ENCODE measurements around the gene YIPF4. TPM values are rescaled to one million over a fixed set of nuclear protein-coding genes. Genes with fewer than 3 reads are reported as not detected.
"Not testable (repeated sequence)": the region's sequence is repeated elsewhere in the genome, so short reads cannot be mapped to it uniquely, and the experiment has no call there.

The YIPF4 gene
- total and polyA plus RNA-seq, 12 donors, result 8.4 to 69.3 (median 27.0) TPM

- intact Hi-C loops (cut with DNase I), result no loop called here
- Histone ChIP-seq H3K4me1 (replicated peaks in 1 of 2) (peaks cover 5 to 33% of the 10 kb centered on the region in 2 donors), H3K9me3 (replicated peaks in 1 of 3) (no peaks in the 10 kb centered on the region), H3K36me3 (replicated peaks in 1 of 2) (peaks cover 0 to 17% of the 10 kb centered on the region in 2 donors), H3K27me3 (no peaks in the 10 kb centered on the region), H3K4me3 (no peak overlapping the region), H3K27ac (no peak overlapping the region)
- peak in 1 of 7 donors; percentile 18 for DNase-seq
- 45 to 68% (median 59%) methylated on average over 2 of the region's 2 CpGs for WGBS, 4 donors
- TF ChIP-seq CTCF (IDR thresholded peaks at IDR 0.05), result no peak
- no peak for TF ChIP-seq POLR2A (IDR thresholded peaks at IDR 0.05)
These were observed 14.0 kb downstream of the YIPF4 start for GRCh38 chr2:32291746-32292145.

- peaks cover 0 to 23% of the 10 kb centered on the region in 2 donors for H3K36me3 ChIP-seq (replicated peaks in 1 of 2)
- H3K4me3 ChIP-seq; H3K9me3 ChIP-seq (replicated peaks in 1 of 3); H3K27ac ChIP-seq; DNase-seq; intact Hi-C loops (cut with DNase I); H3K27me3 ChIP-seq: not testable (repeated sequence)
- 94 to 100% (median 97%) methylated on average over 5 to 12 of the region's 26 CpGs for WGBS, 4 donors
- H3K4me1 ChIP-seq (replicated peaks in 1 of 2), result peaks cover 5 to 19% of the 10 kb centered on the region in 2 donors
These were observed 15.8 kb downstream of the YIPF4 start for GRCh38 chr2:32293493-32293892.

- intact Hi-C loops (cut with DNase I); H3K9me3 ChIP-seq (replicated peaks in 1 of 3); DNase-seq; H3K27me3 ChIP-seq; H3K27ac ChIP-seq; H3K4me3 ChIP-seq: not testable (repeated sequence)
- Histone ChIP-seq H3K4me1 (replicated peaks in 1 of 2) (peaks cover 4 to 14% of the 10 kb centered on the region in 2 donors), H3K36me3 (replicated peaks in 1 of 2) (peaks cover 0 to 23% of the 10 kb centered on the region in 2 donors)
- WGBS, 4 donors, result 98 to 100% (median 99%) methylated on average over 1 to 43 of the region's 43 CpGs
These were observed 16.4 kb downstream of the YIPF4 start for GRCh38 chr2:32293966-32294562.

GRCh38 chr2:32310577-32310976, 32.9 kb downstream of the YIPF4 start:
- Histone ChIP-seq H3K9me3 (replicated peaks in 1 of 3) (no peaks in the 10 kb centered on the region), H3K36me3 (replicated peaks in 1 of 2) (peaks cover 0 to 21% of the 10 kb centered on the region in 2 donors), H3K27ac (no peak overlapping the region), H3K4me1 (replicated peaks in 1 of 2) (no peaks in the 10 kb centered on the region), H3K27me3 (no peaks in the 10 kb centered on the region), H3K4me3 (no peak overlapping the region)
- TF ChIP-seq POLR2A (IDR thresholded peaks at IDR 0.05) (no peak), CTCF (IDR thresholded peaks at IDR 0.05) (no peak)
- intact Hi-C loops (cut with DNase I), result no loop called here
- WGBS, 4 donors, result 95 to 97% (median 96%) methylated on average over 7 of the region's 7 CpGs
- no peak for DNase-seq

GRCh38 chr2:32314886-32315285, 37.2 kb downstream of the YIPF4 start:
- Histone ChIP-seq H3K27ac (no peak overlapping the region), H3K36me3 (replicated peaks in 1 of 2) (peaks cover 0 to 5% of the 10 kb centered on the region in 2 donors), H3K27me3 (no peaks in the 10 kb centered on the region), H3K4me3 (no peak overlapping the region), H3K4me1 (replicated peaks in 1 of 2) (no peaks in the 10 kb centered on the region), H3K9me3 (replicated peaks in 1 of 3) (no peaks in the 10 kb centered on the region)
- TF ChIP-seq CTCF (IDR thresholded peaks at IDR 0.05) (no peak), POLR2A (IDR thresholded peaks at IDR 0.05) (no peak)
- intact Hi-C loops (cut with DNase I), result no loop called here
- no peak for DNase-seq
- WGBS, 4 donors, result 41 to 61% (median 52%) methylated on average over 1 of the region's 1 CpG

- DNase-seq; H3K4me1 ChIP-seq (replicated peaks in 1 of 2); H3K9me3 ChIP-seq (replicated peaks in 1 of 3); H3K36me3 ChIP-seq (replicated peaks in 1 of 2); H3K4me3 ChIP-seq; H3K27ac ChIP-seq; intact Hi-C loops (cut with DNase I); H3K27me3 ChIP-seq: not testable (repeated sequence)
- WGBS, 4 donors, result 92 to 96% (median 95%) methylated on average over 1 of the region's 1 CpG
These were observed 51.0 kb downstream of the YIPF4 start for GRCh38 chr2:32328679-32329078.

GRCh38 chr2:32329180-32329980, 51.7 kb downstream of the YIPF4 start:
- H3K4me3 ChIP-seq; H3K36me3 ChIP-seq (replicated peaks in 1 of 2); H3K27me3 ChIP-seq; DNase-seq; H3K9me3 ChIP-seq (replicated peaks in 1 of 3); H3K27ac ChIP-seq; intact Hi-C loops (cut with DNase I); H3K4me1 ChIP-seq (replicated peaks in 1 of 2): not testable (repeated sequence)
- WGBS, 4 donors, result 89 to 92% (median 90%) methylated on average over 14 of the region's 14 CpGs

Measured in adrenal gland (tissue), 12 donors.